PC-9 (cell line): ENCODE results near the gene SH2D1B.

Experiments used
- EZH2 ChIP-seq: fragments of 200-600 bp; sonication (generic); IDR thresholded peaks from 2 replicates; pipeline ENCODE4 v1.8.0; 2017; ENCODE audit warnings: antibody characterized with exemption, low read depth
- TF ChIP-seq, protein P1 (sequence below): fragments of 200-600 bp; sonication (generic); conservative IDR thresholded peaks from 2 replicates; pipeline ENCODE4 v1.6.1; 2017; ENCODE audit warnings: mixed run types, antibody characterized with exemption, mild to moderate bottlenecking, moderate library complexity

DNA sequence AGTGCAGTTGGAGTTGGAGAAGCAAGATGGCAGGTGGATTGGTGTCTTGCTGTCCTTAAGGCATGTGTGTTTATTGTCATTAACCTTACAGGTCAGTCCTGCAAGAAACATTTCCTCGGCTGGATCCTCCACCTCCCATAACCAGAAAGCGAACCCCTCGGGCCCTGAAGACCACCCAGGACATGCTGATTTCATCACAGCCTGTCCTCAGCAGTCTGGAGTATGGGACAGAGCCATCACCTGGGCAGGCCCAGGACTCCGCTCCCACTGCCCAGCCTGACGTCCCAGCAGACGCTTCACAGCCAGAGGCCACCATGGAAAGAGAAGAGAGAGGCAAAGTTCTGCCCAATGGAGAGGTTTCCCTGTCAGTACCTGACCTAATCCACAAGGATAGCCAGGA, 28.8 kb downstream of the SH2D1B start:
- TF ChIP-seq EZH2, result no peak
- TF ChIP-seq, protein P1, sequence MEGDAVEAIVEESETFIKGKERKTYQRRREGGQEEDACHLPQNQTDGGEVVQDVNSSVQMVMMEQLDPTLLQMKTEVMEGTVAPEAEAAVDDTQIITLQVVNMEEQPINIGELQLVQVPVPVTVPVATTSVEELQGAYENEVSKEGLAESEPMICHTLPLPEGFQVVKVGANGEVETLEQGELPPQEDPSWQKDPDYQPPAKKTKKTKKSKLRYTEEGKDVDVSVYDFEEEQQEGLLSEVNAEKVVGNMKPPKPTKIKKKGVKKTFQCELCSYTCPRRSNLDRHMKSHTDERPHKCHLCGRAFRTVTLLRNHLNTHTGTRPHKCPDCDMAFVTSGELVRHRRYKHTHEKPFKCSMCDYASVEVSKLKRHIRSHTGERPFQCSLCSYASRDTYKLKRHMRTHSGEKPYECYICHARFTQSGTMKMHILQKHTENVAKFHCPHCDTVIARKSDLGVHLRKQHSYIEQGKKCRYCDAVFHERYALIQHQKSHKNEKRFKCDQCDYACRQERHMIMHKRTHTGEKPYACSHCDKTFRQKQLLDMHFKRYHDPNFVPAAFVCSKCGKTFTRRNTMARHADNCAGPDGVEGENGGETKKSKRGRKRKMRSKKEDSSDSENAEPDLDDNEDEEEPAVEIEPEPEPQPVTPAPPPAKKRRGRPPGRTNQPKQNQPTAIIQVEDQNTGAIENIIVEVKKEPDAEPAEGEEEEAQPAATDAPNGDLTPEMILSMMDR, result no peak
